Uterus (tissue), 4 donors: ENCODE measurements around the gene FIGNL1. TPM values are rescaled to one million over a fixed set of nuclear protein-coding genes. Genes with fewer than 3 reads are reported as not detected.

Experiments used
- DNase-seq, 2 donors: peaks; one replicate each; pipeline ENCODE4 v3.0.0-alpha.2; 2019 to 2020
- H3K27ac ChIP-seq, 2 donors: fragments of 200-600 bp; sonication (generic); 1 replicate in 1 of 2; 2 replicates in 1 of 2; pipeline ENCODE4 v1.5.1; 2016 to 2018
- H3K27me3 ChIP-seq, 2 donors: fragments of 200-600 bp; sonication (generic); one replicate each; pipeline ENCODE4 v1.5.1; 2018 to 2019; ENCODE audit warnings: control low read depth in 1 of 2
- H3K36me3 ChIP-seq, 2 donors: fragments of 200-600 bp; sonication (generic); one replicate each; pipeline ENCODE4 v1.5.1; 2019; ENCODE audit warnings: control low read depth in 1 of 2
- H3K4me1 ChIP-seq, 2 donors: fragments of 200-600 bp; sonication (generic); one replicate each; pipeline ENCODE4 v1.5.1; 2018 to 2019; ENCODE audit warnings: control low read depth in 1 of 2
- H3K4me3 ChIP-seq, 2 donors: fragments of 200-600 bp; sonication (generic); 1 replicate in 1 of 2; 2 replicates in 1 of 2; pipeline ENCODE4 v1.5.1; 2018 to 2019; ENCODE audit warnings: mild to moderate bottlenecking in 1 of 2
- H3K9me3 ChIP-seq, 2 donors: fragments of 200-600 bp; sonication (generic); one replicate each; pipeline ENCODE4 v1.5.1; 2019; ENCODE audit warnings: control low read depth in 1 of 2
- POLR2A ChIP-seq, 2 donors: fragments of 450-650 bp; IDR thresholded peaks; one replicate each; pipeline ENCODE4 v1.6.1; 2016; ENCODE audit warnings: antibody characterized with exemption in 2 of 2, mild to moderate bottlenecking in 1 of 2, moderate library complexity in 1 of 2
- intact Hi-C: fragments of 100-400 bp; cut with DNase I; formaldehyde crosslinking; loops from one replicate; pipeline ENCODE4 v1.15.1; 2023; ENCODE audit warnings: low total_unique reads
- total RNA-seq, 4 donors: library from RNA; depleted of rRNA in 3 of 4; stranded (reverse); fragments of >200 nt in 3 of 4; gene quantifications; one replicate each; pipeline versions ENCODE4 v1.1.0 to v1.2.4, GENCODE V29; 2014 to 2023
- TF ChIP-seq, protein P1 (sequence below), 4 experiments: fragments of 200-600 bp in 2 of 4; fragments of 450-650 bp in 2 of 4; sonication (generic) in 2 of 4; IDR thresholded peaks; one replicate each; pipeline ENCODE4 v1.5.1; 2016 to 2019; ENCODE audit warnings: antibody characterized with exemption in 4 of 4, mild to moderate bottlenecking in 2 of 4, moderate library complexity in 1 of 4
- donor health status: DM: yes; HTN: yes; CAD: no.

FIGNL1 gene
- total RNA-seq, 4 donors from 2014 or later: 14.2 to 48.2 (median 16.4) TPM

- Histone ChIP-seq H3K36me3 (no peaks in the 10 kb centered on the region), H3K4me3 (no peak overlapping the region), H3K27me3 (no peaks in the 10 kb centered on the region), H3K27ac (no peak overlapping the region), H3K4me1 (no peaks in the 10 kb centered on the region), H3K9me3 (no peaks in the 10 kb centered on the region)
- TF ChIP-seq, protein P1, sequence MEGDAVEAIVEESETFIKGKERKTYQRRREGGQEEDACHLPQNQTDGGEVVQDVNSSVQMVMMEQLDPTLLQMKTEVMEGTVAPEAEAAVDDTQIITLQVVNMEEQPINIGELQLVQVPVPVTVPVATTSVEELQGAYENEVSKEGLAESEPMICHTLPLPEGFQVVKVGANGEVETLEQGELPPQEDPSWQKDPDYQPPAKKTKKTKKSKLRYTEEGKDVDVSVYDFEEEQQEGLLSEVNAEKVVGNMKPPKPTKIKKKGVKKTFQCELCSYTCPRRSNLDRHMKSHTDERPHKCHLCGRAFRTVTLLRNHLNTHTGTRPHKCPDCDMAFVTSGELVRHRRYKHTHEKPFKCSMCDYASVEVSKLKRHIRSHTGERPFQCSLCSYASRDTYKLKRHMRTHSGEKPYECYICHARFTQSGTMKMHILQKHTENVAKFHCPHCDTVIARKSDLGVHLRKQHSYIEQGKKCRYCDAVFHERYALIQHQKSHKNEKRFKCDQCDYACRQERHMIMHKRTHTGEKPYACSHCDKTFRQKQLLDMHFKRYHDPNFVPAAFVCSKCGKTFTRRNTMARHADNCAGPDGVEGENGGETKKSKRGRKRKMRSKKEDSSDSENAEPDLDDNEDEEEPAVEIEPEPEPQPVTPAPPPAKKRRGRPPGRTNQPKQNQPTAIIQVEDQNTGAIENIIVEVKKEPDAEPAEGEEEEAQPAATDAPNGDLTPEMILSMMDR (IDR thresholded peaks at IDR 0.05): no peak
- TF ChIP-seq POLR2A (IDR thresholded peaks at IDR 0.05): no peak
- intact Hi-C loops: no loop called here
- no peak for DNase-seq
Measured at GRCh38 chr7:50409856-50410745, 40.0 kb downstream of the FIGNL1 start.

DNA sequence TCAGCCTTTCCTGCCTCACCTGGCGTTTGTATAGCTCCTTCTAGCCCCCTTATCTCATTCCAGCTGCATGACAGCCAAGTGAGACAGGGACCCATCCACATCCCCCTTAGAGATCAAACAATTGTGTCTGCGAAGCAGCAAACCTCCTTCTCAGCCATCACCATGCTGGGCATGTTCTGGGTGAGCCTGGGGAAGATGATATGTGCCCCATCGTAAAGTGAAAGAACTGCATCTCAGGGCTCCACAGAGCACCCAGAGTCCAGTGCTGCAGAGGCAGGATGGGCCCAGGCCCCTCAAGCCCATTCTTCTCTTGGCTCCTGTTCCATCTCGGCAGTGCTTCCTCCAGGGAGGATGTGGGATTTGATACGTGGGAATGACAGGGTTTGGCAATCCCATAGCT is 43.2 kb downstream of the FIGNL1 start:
- H3K27ac ChIP-seq: no peak overlapping the region
- TF ChIP-seq, protein P1 (IDR thresholded peaks at IDR 0.05): no peak
- TF ChIP-seq POLR2A (IDR thresholded peaks at IDR 0.05): no peak
- no peaks in the 10 kb centered on the region for H3K4me1 ChIP-seq
- no peak overlapping the region for H3K4me3 ChIP-seq
- DNase-seq: no peak
- H3K36me3 ChIP-seq: no peaks in the 10 kb centered on the region
- intact Hi-C loops: no loop called here
- no peaks in the 10 kb centered on the region for H3K9me3 ChIP-seq
- no peaks in the 10 kb centered on the region for H3K27me3 ChIP-seq

GRCh38 chr7:50405221-50405620 is 44.9 kb downstream of the FIGNL1 start:
- TF ChIP-seq, protein P1 (IDR thresholded peaks at IDR 0.05): no peak
- TF ChIP-seq POLR2A (IDR thresholded peaks at IDR 0.05): no peak
- no peaks in the 10 kb centered on the region for H3K27me3 ChIP-seq
- intact Hi-C loops: no loop called here

DNA sequence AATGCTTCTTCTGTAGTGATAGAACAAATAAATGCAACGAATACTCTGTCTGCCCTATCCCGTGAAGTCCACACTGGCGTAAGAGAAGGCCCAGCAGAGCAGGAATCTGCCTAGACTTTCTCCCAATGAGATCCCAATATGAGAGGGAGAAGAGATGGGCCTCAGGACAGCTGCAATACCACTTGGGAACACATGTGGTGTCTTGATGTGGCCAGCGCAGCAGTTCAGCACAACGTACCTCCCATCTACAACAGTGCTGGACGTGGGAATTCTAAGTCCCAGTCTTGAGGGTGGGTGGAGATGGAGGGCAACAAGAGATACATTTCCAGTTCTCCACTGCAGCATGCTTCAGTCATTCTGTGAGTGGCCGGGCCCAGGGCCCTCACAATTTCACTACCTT is 45.8 kb downstream of the FIGNL1 start:
- Histone ChIP-seq H3K27ac (no peak overlapping the region), H3K27me3 (no peaks in the 10 kb centered on the region), H3K4me1 (no peaks in the 10 kb centered on the region), H3K4me3 (no peak overlapping the region), H3K36me3 (no peaks in the 10 kb centered on the region), H3K9me3 (no peaks in the 10 kb centered on the region)
- no peak for TF ChIP-seq POLR2A (IDR thresholded peaks at IDR 0.05)
- TF ChIP-seq, protein P1 (IDR thresholded peaks at IDR 0.05): no peak
- intact Hi-C loops: no loop called here
- no peak for DNase-seq

More at GRCh38 chr7:50405221-50405620, 44.9 kb downstream of the FIGNL1 start:
- DNase-seq: no peak
- no peaks in the 10 kb centered on the region for H3K36me3 ChIP-seq
- no peak overlapping the region for H3K4me3 ChIP-seq
- no peaks in the 10 kb centered on the region for H3K9me3 ChIP-seq
- H3K4me1 ChIP-seq: no peaks in the 10 kb centered on the region
- H3K27ac ChIP-seq: no peak overlapping the region

GRCh38 chr7:50400114-50400513 is 50.0 kb downstream of the FIGNL1 start:
- Histone ChIP-seq H3K36me3 (no peaks in the 10 kb centered on the region), H3K4me3 (no peak overlapping the region), H3K9me3 (no peaks in the 10 kb centered on the region), H3K4me1 (no peaks in the 10 kb centered on the region), H3K27ac (no peak overlapping the region), H3K27me3 (no peaks in the 10 kb centered on the region)
- no peak for DNase-seq
- intact Hi-C loops: no loop called here
- TF ChIP-seq, protein P1 (IDR thresholded peaks at IDR 0.05): no peak
- no peak for TF ChIP-seq POLR2A (IDR thresholded peaks at IDR 0.05)
